ENCODE results near the gene SND1.

- no peak for TF ChIP-seq CTCF (IDR thresholded peaks at IDR 0.05)
- no peak for TF ChIP-seq POLR2A (IDR thresholded peaks at IDR 0.05)
Measured at GRCh38 chr7:127874951-127875608, 223.1 kb downstream of the SND1 start.
